Vagina (tissue), 2 donors: ENCODE results near the gene ENPEP.

Experiments
- POLR2A ChIP-seq, 2 donors: fragments of 450-650 bp; IDR thresholded peaks; one replicate each; pipeline ENCODE4 v1.6.1; 2017; ENCODE audit warnings: antibody characterized with exemption in 2 of 2, mild to moderate bottlenecking in 2 of 2, moderate library complexity in 2 of 2
- POLR2AphosphoS5 ChIP-seq, 2 donors: sonication (generic); formaldehyde crosslinking; IDR thresholded peaks; one replicate each; pipeline ENCODE4 v1.9.0; 2017; ENCODE audit warnings: antibody characterized with exemption in 2 of 2, mild to moderate bottlenecking in 2 of 2, low read depth in 1 of 2; ENCODE audit not compliant: insufficient read depth in 1 of 2
- TF ChIP-seq, protein P1 (sequence below), 3 experiments: fragments of 450-650 bp in 2 of 3; fragments of 200-600 bp in 1 of 3; sonication (generic) in 1 of 3; IDR thresholded peaks; one replicate each; pipeline ENCODE4 v1.5.1; 2017 to 2019; ENCODE audit warnings: antibody characterized with exemption in 3 of 3, mild to moderate bottlenecking in 2 of 3, moderate library complexity in 2 of 3

DNA sequence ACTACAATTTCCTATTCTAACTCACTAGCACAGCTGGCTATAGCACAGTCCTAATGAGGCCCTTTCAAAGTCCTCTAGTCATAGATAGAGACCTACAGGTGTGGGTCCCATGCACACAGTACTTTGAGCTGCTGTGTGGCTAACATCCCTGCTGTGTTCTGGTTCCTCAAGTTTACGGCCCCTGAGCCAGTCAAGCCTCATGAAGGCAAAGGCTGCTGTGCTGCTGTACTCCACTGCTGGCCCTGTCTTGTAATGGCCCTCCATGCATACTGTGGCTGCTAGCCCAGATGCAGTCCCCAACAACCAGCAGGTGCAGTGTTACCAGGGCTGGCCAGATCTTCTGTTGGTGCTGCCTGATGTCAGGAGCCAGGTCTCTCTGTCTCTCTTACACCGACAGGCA is 23.4 kb upstream of the ENPEP start:
- TF ChIP-seq, protein P1, sequence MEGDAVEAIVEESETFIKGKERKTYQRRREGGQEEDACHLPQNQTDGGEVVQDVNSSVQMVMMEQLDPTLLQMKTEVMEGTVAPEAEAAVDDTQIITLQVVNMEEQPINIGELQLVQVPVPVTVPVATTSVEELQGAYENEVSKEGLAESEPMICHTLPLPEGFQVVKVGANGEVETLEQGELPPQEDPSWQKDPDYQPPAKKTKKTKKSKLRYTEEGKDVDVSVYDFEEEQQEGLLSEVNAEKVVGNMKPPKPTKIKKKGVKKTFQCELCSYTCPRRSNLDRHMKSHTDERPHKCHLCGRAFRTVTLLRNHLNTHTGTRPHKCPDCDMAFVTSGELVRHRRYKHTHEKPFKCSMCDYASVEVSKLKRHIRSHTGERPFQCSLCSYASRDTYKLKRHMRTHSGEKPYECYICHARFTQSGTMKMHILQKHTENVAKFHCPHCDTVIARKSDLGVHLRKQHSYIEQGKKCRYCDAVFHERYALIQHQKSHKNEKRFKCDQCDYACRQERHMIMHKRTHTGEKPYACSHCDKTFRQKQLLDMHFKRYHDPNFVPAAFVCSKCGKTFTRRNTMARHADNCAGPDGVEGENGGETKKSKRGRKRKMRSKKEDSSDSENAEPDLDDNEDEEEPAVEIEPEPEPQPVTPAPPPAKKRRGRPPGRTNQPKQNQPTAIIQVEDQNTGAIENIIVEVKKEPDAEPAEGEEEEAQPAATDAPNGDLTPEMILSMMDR (IDR thresholded peaks at IDR 0.05) = no peak
- TF ChIP-seq POLR2AphosphoS5 (IDR thresholded peaks at IDR 0.05; ENCODE audit: insufficient read depth in 1 of 2, low read depth in 1 of 2) (no peak), POLR2A (IDR thresholded peaks at IDR 0.05) (no peak)
